GM18498 (cell line): ENCODE results near the gene C6orf47.

ENCODE experiments used
- ATAC-seq: cut with Tn5 transposase; IDR thresholded peaks from one replicate; pipeline ENCODE4 v1.9.1; 2021; ENCODE audit warnings: mild to moderate bottlenecking, moderate library complexity; ENCODE audit not compliant: unreplicated experiment

C6orf47 gene

DNA sequence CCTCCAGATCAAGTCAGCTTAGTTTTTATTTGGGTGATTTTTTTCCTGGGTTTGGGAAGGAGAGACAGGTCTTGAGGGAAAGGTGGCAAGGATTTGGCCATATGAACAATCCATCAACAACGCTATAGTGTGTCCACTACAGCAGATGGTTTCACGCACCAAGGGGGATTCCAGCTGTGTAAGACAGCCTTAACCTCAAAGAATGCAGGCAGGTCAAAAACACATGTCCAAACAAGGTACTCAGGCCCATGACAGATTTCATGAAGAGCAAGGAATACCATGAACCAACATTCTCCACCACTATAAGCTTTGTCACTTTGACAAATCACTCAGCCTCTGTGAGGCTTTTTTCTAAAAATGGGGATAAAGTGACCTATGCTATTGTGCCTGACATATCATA, 43.6 kb downstream of the C6orf47 start:
- no peak for ATAC-seq

DNA sequence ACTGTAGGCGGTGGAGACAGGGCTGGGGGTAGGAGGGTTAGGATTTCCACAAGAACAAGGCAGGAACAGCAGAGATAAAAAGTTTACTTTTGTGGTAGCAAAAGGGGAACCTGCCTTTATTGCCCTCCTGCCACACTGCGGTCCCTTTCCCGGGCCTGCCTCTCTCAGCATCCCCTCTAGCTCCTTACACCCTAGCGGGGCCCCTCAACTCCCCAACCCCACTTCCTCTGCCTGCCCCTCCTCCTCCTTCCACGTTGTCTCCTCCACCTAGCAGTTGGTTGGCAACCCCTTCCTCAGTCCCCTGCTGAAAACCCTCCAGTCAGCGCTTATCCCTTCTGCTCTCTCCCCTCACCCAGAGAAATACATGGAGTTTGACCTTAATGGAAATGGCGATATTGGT, 44.8 kb downstream of the C6orf47 start:
- no peak for ATAC-seq

DNA sequence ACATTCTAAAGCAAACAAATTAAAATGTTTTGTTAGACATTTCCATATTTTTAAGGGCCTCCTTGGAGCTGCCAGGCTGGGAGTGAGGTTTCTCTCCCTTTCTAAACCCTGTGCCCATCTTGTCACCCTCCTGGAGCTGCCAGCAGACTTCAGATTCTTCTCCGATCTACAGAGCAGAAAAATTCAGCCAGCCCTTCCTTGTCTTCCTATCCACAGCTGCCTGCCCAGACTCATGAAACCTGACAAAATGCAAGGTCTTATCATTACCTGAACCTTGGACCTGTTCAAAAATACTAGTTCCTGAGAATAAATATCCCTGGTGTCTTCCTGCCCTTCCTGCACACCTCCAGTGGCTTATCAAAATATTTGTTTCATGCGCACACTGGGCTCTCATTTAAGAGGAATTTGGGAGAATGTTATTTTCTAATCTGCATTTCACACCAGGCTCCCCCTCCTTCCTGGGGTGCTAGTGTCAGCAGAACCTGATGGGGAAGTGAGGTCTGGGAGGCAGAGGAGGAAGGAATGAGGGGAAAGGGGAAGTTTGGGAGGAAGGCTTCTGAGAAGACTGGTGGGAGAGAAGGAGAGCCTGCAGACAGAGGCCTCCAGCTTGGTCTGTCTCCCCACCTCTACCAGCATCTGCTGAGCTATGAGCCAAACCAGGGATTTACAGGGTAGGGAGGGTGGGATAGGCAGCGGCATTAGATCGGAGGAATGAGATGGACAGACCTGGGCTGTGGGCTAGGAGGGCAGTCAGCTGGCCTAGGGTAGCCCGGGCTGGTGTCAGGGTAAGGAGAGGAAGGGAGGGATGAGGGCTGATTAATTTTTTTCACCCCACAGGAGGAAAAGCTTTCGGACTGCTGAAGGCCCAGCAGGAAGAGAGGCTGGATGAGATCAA, 45.6 kb downstream of the C6orf47 start, which contains the start of gene AIF1:
Gene AIF1 (plus strand): TSS at position 551 of the 895 bp plus-strand sequence. CDS start 96 bp downstream, at position 647.
- ATAC-seq, result peak; percentile 26

- ATAC-seq, result peak; percentile 74
Observed at GRCh38 chr6:31614075-31614619, 46.4 kb downstream of the C6orf47 start.

DNA sequence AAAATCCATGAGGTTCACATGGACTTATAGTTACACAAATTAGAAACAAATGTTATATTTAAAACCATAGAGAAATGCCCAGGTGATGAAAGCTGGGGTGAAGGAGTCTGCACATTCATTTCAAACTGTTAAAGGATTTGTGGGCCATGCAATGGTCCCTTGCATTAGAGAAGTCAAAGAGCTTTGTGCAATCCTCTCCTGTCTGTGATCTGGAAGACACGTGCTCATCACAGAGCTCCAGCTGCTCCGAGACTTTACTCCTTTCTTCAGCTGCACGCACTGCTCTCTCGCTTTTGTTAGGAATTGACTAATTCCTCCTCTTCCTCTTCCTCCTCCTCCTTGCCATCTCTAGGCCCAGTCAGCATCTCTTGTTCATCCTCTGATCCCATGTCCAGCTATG, 49.6 kb downstream of the C6orf47 start:
- ATAC-seq, result no peak

- no peak for ATAC-seq
Observed at GRCh38 chr6:31609519-31610406, 50.8 kb downstream of the C6orf47 start.
